GM12891 (cell line): ENCODE data around the gene SLC30A9.

Experiments
- DNase-seq: peaks from one replicate; pipeline ENCODE4 v3.0.0; 2011; ENCODE audit warnings: low spot score; ENCODE audit not compliant: insufficient read length
- FAIRE-seq: peaks from 2 replicates; lab custom pipeline; 2011; peaks lifted over from hg19 to GRCh38; lab: Jason Lieb, UNC
- PAX5 ChIP-seq: IDR thresholded peaks from 2 replicates; pipeline ENCODE4 v1.6.1; 2011; ENCODE audit warnings: low read length, moderate library complexity, mild to moderate bottlenecking; ENCODE audit not compliant: insufficient read depth, severe bottlenecking
- POLR2A ChIP-seq: IDR thresholded peaks from 2 replicates; pipeline ENCODE4 v1.6.1; 2011; ENCODE audit warnings: low read depth, low read length, control low read depth
- POLR2AphosphoS5 ChIP-seq: IDR thresholded peaks from 2 replicates; pipeline ENCODE4 v1.6.1; 2011; ENCODE audit warnings: low read depth, low read length, control low read depth
- POU2F2 ChIP-seq: IDR thresholded peaks from 2 replicates; pipeline ENCODE4 v1.6.1; 2011; ENCODE audit warnings: low read depth, mild to moderate bottlenecking, control low read depth, low read length, moderate library complexity
- SPI1 ChIP-seq: IDR thresholded peaks from 2 replicates; pipeline ENCODE4 v1.6.1; 2011; ENCODE audit warnings: low read depth, low read length, control low read depth
- TAF1 ChIP-seq: IDR thresholded peaks from 2 replicates; pipeline ENCODE4 v1.6.1; 2011; ENCODE audit warnings: low read depth, low read length, control low read depth

SLC30A9 gene

GRCh38 chr4:42112846-42113245 is 122.5 kb downstream of the SLC30A9 start:
- DNase-seq, result no peak
- TF ChIP-seq PAX5 (no peak), TAF1 (no peak), POLR2A (no peak), POU2F2 (no peak), POLR2AphosphoS5 (no peak), SPI1 (no peak)
- no peak for FAIRE-seq

GRCh38 chr4:42119886-42120285 is 129.6 kb downstream of the SLC30A9 start:
- no peak for TF ChIP-seq SPI1
- no peak for TF ChIP-seq POLR2A
- no peak for TF ChIP-seq PAX5
- no peak for TF ChIP-seq POLR2AphosphoS5
- TF ChIP-seq POU2F2, result no peak
- TF ChIP-seq TAF1, result no peak
- DNase-seq, result no peak
- no peak for FAIRE-seq

GRCh38 chr4:42122237-42122636 is 131.9 kb downstream of the SLC30A9 start:
- no peak for TF ChIP-seq POLR2AphosphoS5
- TF ChIP-seq TAF1, result no peak
- FAIRE-seq (no peak), DNase-seq (no peak)

- no peak for FAIRE-seq
Observed at GRCh38 chr4:42123071-42123644, 132.8 kb downstream of the SLC30A9 start.

GRCh38 chr4:42132099-42132498 is 141.8 kb downstream of the SLC30A9 start:
- DNase-seq, result no peak
- TF ChIP-seq POLR2A (no peak), TAF1 (no peak), SPI1 (no peak), POU2F2 (no peak), POLR2AphosphoS5 (no peak)
- no peak for FAIRE-seq

More at GRCh38 chr4:42123071-42123644, 132.8 kb downstream of the SLC30A9 start:
- TF ChIP-seq POLR2AphosphoS5, result no peak
- TF ChIP-seq POLR2A, result no peak
- TF ChIP-seq SPI1, result no peak
- no peak for TF ChIP-seq TAF1
- no peak for TF ChIP-seq PAX5
- no peak for TF ChIP-seq POU2F2
- DNase-seq, result no peak

- FAIRE-seq, result no peak
- no peak for TF ChIP-seq SPI1
- no peak for TF ChIP-seq PAX5
- no peak for TF ChIP-seq POLR2A
- TF ChIP-seq POU2F2, result no peak
- no peak for TF ChIP-seq POLR2AphosphoS5
- TF ChIP-seq TAF1, result no peak
- DNase-seq, result no peak
Observed at GRCh38 chr4:42133006-42133405, 142.7 kb downstream of the SLC30A9 start.

GRCh38 chr4:42136371-42136770 is 146.0 kb downstream of the SLC30A9 start:
- DNase-seq, result no peak
- no peak for FAIRE-seq
- TF ChIP-seq SPI1 (no peak), POLR2AphosphoS5 (no peak), POU2F2 (no peak), TAF1 (no peak), POLR2A (no peak)
